ENCODE results near the gene CUEDC2.

DNA sequence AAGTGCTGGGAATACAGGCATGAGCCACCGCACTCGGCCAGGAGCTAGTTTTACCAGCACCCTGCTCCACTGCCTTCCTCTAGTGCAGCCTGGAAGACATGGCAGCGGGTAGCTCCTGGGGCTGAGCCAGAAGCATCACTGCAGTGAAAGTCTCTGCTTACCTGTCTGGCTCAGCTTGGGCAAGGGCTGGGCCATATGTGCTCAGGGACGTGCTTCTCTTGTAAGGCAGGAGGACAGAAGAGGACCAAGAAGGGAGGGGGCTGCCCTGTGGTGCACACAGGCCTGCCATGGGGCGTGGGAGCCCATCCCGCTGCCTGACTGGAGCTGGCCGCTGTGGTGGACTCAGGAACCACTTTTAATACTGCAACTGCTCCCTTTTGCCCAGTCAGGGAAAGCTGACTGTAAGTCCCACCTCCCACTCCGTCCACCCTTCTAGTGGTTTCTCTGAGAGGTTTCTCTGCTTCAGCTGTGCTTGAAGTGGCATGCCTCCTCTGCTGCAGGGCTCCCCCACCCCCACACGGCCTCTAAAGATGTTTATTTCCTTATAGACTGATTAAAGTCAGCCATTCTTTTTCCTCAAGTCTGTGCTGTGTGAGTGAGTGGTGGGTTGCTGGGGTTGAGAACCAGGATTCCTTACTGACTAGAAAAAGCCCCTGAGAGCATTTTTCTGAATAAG, 44.2 kb upstream of the CUEDC2 start:
- TF ChIP-seq, protein P1, sequence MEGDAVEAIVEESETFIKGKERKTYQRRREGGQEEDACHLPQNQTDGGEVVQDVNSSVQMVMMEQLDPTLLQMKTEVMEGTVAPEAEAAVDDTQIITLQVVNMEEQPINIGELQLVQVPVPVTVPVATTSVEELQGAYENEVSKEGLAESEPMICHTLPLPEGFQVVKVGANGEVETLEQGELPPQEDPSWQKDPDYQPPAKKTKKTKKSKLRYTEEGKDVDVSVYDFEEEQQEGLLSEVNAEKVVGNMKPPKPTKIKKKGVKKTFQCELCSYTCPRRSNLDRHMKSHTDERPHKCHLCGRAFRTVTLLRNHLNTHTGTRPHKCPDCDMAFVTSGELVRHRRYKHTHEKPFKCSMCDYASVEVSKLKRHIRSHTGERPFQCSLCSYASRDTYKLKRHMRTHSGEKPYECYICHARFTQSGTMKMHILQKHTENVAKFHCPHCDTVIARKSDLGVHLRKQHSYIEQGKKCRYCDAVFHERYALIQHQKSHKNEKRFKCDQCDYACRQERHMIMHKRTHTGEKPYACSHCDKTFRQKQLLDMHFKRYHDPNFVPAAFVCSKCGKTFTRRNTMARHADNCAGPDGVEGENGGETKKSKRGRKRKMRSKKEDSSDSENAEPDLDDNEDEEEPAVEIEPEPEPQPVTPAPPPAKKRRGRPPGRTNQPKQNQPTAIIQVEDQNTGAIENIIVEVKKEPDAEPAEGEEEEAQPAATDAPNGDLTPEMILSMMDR (IDR thresholded peaks at IDR 0.05; ENCODE audit: poor library complexity): no peak
- TF ChIP-seq EZH2 (IDR thresholded peaks at IDR 0.05; ENCODE audit: borderline replicate concordance): no peak
- no peak for TF ChIP-seq EZH2phosphoT487 (IDR thresholded peaks at IDR 0.05; ENCODE audit: low read depth, severe bottlenecking, unreplicated experiment)

All from hepatocyte (in vitro differentiated cells).